ENCODE measurements around the gene VPS52. TPM values are rescaled to one million over a fixed set of nuclear protein-coding genes. Genes with fewer than 3 reads are reported as not detected.

Gene VPS52
- total RNA-seq, 1 donor from 2014 or later: 30.6 TPM

GRCh38 chr6:33208091-33208967 is 63.3 kb downstream of the VPS52 start, which contains the start of gene RING1:
RING1 (plus strand) TSS chr6:33208500; CDS start chr6:33208823, 323 bp downstream.
- Histone ChIP-seq H3K79me2 (ENCODE audit: insufficient read depth, low read length) (peaks cover 36% of the 10 kb centered on the region), H3K9me3 (ENCODE audit: insufficient read depth, low read depth, low read length) (no peaks in the 10 kb centered on the region), H3K27me3 (ENCODE audit: insufficient read depth, low read length) (no peaks in the 10 kb centered on the region), H3K9ac (ENCODE audit: low read length) (peak within 1 kb of the TSS; percentile 99), H2AFZ (ENCODE audit: low read depth, low read length) (peak within 1 kb of the TSS; percentile 39), H3K36me3 (ENCODE audit: insufficient read depth, low read length) (peaks cover 20% of the 10 kb centered on the region), H3K4me1 (ENCODE audit: insufficient read depth, low read length) (peaks cover 46% of the 10 kb centered on the region), H3K4me2 (ENCODE audit: low read length) (peak within 1 kb of the TSS; percentile 96), H4K20me1 (ENCODE audit: insufficient read depth, low read length) (peaks cover 23% of the 10 kb centered on the region), H3K27ac (ENCODE audit: low read depth, low read length) (peak within 1 kb of the TSS; percentile 96), H3K4me3 (ENCODE audit: insufficient read depth, low read depth, low read length) (peak within 1 kb of the TSS; percentile 80)
- TF ChIP-seq CTCF (IDR thresholded peaks at IDR 0.05; ENCODE audit: insufficient read depth, low read depth, low read length) (no peak), EZH2 (IDR thresholded peaks at IDR 0.05; ENCODE audit: insufficient read depth, low read length) (no peak)
- Mint-ChIP-seq H3K27me3 (ENCODE audit: low read depth, unreplicated experiment) (peaks cover 1% of the 10 kb centered on the region), H3K36me3 (ENCODE audit: low read depth, unreplicated experiment) (peaks cover 20% of the 10 kb centered on the region), H3K9me3 (ENCODE audit: unreplicated experiment) (peaks cover 5% of the 10 kb centered on the region), H3K4me1 (ENCODE audit: low read depth, unreplicated experiment) (peaks cover 36% of the 10 kb centered on the region), H3K27ac (ENCODE audit: unreplicated experiment) (peak within 1 kb of the TSS; percentile 97), H3K4me3 (ENCODE audit: unreplicated experiment) (peak within 1 kb of the TSS; percentile 89)
- no peak for FAIRE-seq
- peak; percentile 44 for DNase-seq (ENCODE audit: low read depth)

GRCh38 chr6:33207552-33208090 is 64.1 kb downstream of the VPS52 start:
- Histone ChIP-seq H3K79me2 (ENCODE audit: insufficient read depth, low read length) (peaks cover 43% of the 10 kb centered on the region), H3K9ac (ENCODE audit: low read length) (peak overlapping the region; percentile 99), H2AFZ (ENCODE audit: low read depth, low read length) (peak overlapping the region; percentile 39), H4K20me1 (ENCODE audit: insufficient read depth, low read length) (peaks cover 30% of the 10 kb centered on the region), H3K4me3 (ENCODE audit: insufficient read depth, low read depth, low read length) (peak overlapping the region; percentile 80), H3K4me1 (ENCODE audit: insufficient read depth, low read length) (peaks cover 49% of the 10 kb centered on the region), H3K27ac (ENCODE audit: low read depth, low read length) (peak overlapping the region; percentile 96), H3K27me3 (ENCODE audit: insufficient read depth, low read length) (no peaks in the 10 kb centered on the region), H3K36me3 (ENCODE audit: insufficient read depth, low read length) (peaks cover 27% of the 10 kb centered on the region), H3K4me2 (ENCODE audit: low read length) (peak overlapping the region; percentile 96), H3K9me3 (ENCODE audit: insufficient read depth, low read depth, low read length) (no peaks in the 10 kb centered on the region)
- TF ChIP-seq CTCF (IDR thresholded peaks at IDR 0.05; ENCODE audit: insufficient read depth, low read depth, low read length) (no peak), EZH2 (IDR thresholded peaks at IDR 0.05; ENCODE audit: insufficient read depth, low read length) (no peak)
- Mint-ChIP-seq H3K4me3 (ENCODE audit: unreplicated experiment) (peak overlapping the region; percentile 89), H3K9me3 (ENCODE audit: unreplicated experiment) (peaks cover 5% of the 10 kb centered on the region), H3K4me1 (ENCODE audit: low read depth, unreplicated experiment) (peaks cover 38% of the 10 kb centered on the region), H3K27me3 (ENCODE audit: low read depth, unreplicated experiment) (peaks cover 1% of the 10 kb centered on the region), H3K27ac (ENCODE audit: unreplicated experiment) (peak overlapping the region; percentile 97), H3K36me3 (ENCODE audit: low read depth, unreplicated experiment) (peaks cover 27% of the 10 kb centered on the region)
- DNase-seq (ENCODE audit: low read depth) (no peak), FAIRE-seq (no peak)

Data from astrocyte (in vitro differentiated cells and primary cell).